ENCODE measurements around the gene COL4A6. TPM values are rescaled to one million over a fixed set of nuclear protein-coding genes. Genes with fewer than 3 reads are reported as not detected.
A peak's percentile ranks its signal among the peaks of the same experiment; 100 is the strongest.

Gene COL4A6
- total RNA-seq, 1 donor from 2014 or later = under 0.01 TPM

DNA sequence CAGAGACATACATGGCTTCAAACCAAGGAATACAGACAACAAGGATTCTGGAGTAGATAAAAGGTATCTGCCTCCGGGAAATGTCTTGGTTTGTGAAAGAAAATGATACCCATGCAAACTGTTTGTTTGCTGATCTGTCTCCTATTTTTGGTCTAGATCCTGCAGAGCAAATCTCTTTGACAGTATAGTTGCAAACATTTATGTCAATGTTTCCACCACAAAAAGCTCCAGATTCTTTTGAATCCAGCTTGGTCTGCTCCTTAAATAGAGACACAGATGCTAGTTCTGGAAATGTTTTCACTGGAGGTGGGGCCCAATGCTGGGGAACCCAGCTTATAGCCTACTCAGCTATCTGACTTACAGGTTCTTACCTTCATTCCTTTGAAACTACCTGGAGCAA, 226.9 kb downstream of the COL4A6 start:
- Histone ChIP-seq H3K27me3 (no peaks in the 10 kb centered on the region), H3K9me3 (no peaks in the 10 kb centered on the region), H3K4me3 (no peak overlapping the region), H3K27ac (no peak overlapping the region), H3K36me3 (no peaks in the 10 kb centered on the region), H3K4me1 (no peaks in the 10 kb centered on the region)
- no peak for DNase-seq (ENCODE audit: low spot score in 2 of 2)
- TF ChIP-seq, protein P1, sequence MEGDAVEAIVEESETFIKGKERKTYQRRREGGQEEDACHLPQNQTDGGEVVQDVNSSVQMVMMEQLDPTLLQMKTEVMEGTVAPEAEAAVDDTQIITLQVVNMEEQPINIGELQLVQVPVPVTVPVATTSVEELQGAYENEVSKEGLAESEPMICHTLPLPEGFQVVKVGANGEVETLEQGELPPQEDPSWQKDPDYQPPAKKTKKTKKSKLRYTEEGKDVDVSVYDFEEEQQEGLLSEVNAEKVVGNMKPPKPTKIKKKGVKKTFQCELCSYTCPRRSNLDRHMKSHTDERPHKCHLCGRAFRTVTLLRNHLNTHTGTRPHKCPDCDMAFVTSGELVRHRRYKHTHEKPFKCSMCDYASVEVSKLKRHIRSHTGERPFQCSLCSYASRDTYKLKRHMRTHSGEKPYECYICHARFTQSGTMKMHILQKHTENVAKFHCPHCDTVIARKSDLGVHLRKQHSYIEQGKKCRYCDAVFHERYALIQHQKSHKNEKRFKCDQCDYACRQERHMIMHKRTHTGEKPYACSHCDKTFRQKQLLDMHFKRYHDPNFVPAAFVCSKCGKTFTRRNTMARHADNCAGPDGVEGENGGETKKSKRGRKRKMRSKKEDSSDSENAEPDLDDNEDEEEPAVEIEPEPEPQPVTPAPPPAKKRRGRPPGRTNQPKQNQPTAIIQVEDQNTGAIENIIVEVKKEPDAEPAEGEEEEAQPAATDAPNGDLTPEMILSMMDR (IDR thresholded peaks at IDR 0.05) = no peak
- intact Hi-C loops (cut with DNase I) = no loop called here

DNA sequence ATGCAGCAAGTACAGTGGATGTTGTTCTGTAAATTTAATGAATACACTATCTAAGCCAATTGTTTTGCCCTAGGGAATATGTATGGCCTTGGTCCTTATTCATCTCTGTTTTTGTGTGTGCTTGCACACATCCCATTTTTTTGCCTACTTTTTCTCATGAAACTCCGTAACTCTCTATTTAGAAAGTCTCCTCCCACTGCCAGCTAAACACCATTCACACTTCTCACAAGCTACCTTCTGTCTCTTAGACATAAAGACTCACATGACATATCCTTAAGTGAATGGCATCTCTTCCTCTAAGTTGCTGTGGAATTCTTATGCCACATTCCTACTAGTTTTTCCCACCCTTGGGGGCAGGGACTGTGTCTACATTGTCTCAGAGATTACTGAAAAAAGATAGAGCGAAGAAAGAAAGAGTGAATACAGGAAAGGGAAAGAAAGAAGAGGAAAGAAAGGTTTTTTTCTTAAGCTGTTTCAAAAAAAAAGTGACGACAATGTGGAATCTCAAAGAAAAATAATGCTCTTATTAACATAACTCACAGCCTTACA, 229.1 kb downstream of the COL4A6 start:
- Histone ChIP-seq H3K4me1 (no peaks in the 10 kb centered on the region), H3K27ac (no peak overlapping the region), H3K36me3 (no peaks in the 10 kb centered on the region), H3K4me3 (no peak overlapping the region), H3K27me3 (no peaks in the 10 kb centered on the region), H3K9me3 (no peaks in the 10 kb centered on the region)
- DNase-seq (ENCODE audit: low spot score in 2 of 2) = no peak
- TF ChIP-seq, protein P1 (IDR thresholded peaks at IDR 0.05) = no peak
- intact Hi-C loops (cut with DNase I) = no loop called here

DNA sequence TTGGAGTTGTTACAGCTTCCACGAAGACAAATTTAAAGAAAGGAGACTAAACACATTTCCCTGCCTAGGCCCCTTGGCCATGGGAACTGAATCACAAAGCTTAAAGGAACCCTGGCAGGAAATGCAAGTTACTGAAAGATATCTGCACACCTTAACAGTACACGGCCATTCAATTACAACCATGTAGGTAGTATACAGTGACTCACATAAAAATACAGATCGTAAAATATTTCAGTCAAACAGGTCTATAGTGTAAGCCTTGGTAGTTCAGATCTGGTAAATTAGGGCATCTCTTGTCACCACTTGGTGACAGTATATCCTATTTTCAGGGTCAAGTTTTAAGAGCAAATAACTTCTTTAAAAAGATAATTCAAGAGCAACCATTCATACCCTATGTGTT, 234.7 kb downstream of the COL4A6 start:
- Histone ChIP-seq H3K9me3 (no peaks in the 10 kb centered on the region), H3K27me3 (no peaks in the 10 kb centered on the region)

DNA sequence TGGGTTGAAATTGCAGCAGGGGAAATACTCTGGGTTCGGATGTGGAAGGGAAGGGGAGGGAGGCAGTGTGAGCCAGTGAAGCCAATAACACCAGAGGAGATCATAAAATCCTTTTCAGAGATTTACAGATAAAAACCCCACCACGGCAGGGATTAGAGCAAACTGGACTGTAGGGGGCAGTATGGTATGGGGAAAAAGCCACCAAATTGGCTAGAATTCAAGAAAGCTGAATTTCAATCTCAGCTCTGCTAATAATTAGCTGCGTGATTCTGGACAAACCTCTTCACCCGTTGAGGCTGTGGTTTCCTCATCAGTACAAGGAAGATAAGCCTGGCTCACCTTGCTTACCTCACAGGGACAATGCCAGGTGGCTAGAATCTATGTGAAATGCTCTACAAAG, 238.5 kb downstream of the COL4A6 start:
- Histone ChIP-seq H3K27ac (no peak overlapping the region), H3K4me1 (no peaks in the 10 kb centered on the region), H3K9me3 (no peaks in the 10 kb centered on the region), H3K36me3 (no peaks in the 10 kb centered on the region), H3K27me3 (no peaks in the 10 kb centered on the region), H3K4me3 (no peak overlapping the region)
- TF ChIP-seq, protein P1 (IDR thresholded peaks at IDR 0.05) = peak in 2 of 3 experiments; percentile 44 to 47
- intact Hi-C loops (cut with DNase I) = no loop called here
- no peak for DNase-seq (ENCODE audit: low spot score in 2 of 2)

More for the DNA sequence above, 234.7 kb downstream of the COL4A6 start:
- DNase-seq (ENCODE audit: low spot score in 2 of 2) = no peak
- no peak overlapping the region for H3K27ac ChIP-seq
- intact Hi-C loops (cut with DNase I) = no loop called here
- no peaks in the 10 kb centered on the region for H3K4me1 ChIP-seq
- no peaks in the 10 kb centered on the region for H3K36me3 ChIP-seq
- TF ChIP-seq, protein P1 (IDR thresholded peaks at IDR 0.05) = no peak
- H3K4me3 ChIP-seq = no peak overlapping the region

DNA sequence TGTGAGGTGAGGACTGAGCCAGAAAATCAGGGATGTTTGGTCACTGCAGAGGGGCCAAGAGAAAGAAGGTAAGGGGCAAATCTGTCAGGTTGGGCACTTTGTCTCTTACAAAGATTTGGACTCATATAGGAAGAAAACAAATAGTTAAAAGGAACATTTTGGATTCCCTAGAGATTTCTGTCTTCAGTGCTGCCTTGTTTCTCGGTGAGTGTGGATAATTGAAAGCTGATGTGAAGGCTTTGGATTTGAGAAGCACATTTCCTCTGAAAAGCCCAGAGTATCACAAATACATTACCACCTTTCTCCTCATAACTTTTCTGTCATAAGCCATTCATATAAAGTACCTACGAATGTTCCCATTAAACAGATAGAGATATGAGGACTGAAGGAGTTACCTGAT, 239.2 kb downstream of the COL4A6 start:
- intact Hi-C loops (cut with DNase I) = no loop called here
- no peaks in the 10 kb centered on the region for H3K9me3 ChIP-seq
- H3K27ac ChIP-seq = no peak overlapping the region

More for the DNA sequence above, 239.2 kb downstream of the COL4A6 start:
- TF ChIP-seq, protein P1 (IDR thresholded peaks at IDR 0.05) = no peak
- Histone ChIP-seq H3K4me1 (no peaks in the 10 kb centered on the region), H3K4me3 (no peak overlapping the region), H3K36me3 (no peaks in the 10 kb centered on the region), H3K27me3 (no peaks in the 10 kb centered on the region)
- no peak for DNase-seq (ENCODE audit: low spot score in 2 of 2)

All from ascending aorta (tissue), 2 donors.